HUES6 (cell line): ENCODE data around the gene ACAN.
"Not testable (repeated sequence)": the region's sequence is repeated elsewhere in the genome, so short reads cannot be mapped to it uniquely, and the experiment has no call there.

ENCODE experiments used
- H3K27ac ChIP-seq: 2 replicates; pipeline ENCODE4 v1.7.0; 2013; ENCODE audit warnings: low read depth, mild to moderate bottlenecking, low read length, inconsistent platforms
- H3K27me3 ChIP-seq: 2 replicates; pipeline ENCODE4 v1.6.1; 2013; ENCODE audit warnings: low read length; ENCODE audit not compliant: control insufficient read depth, insufficient read depth
- H3K36me3 ChIP-seq: 2 replicates; pipeline ENCODE4 v1.6.1; 2013; ENCODE audit warnings: low read length; ENCODE audit not compliant: control insufficient read depth, insufficient read depth
- H3K4me1 ChIP-seq: 2 replicates; pipeline ENCODE4 v1.6.1; 2013; ENCODE audit warnings: low read length; ENCODE audit not compliant: control insufficient read depth, insufficient read depth
- H3K4me3 ChIP-seq: 2 replicates; pipeline ENCODE4 v1.5.1; 2013; ENCODE audit warnings: low read depth, low read length
- H3K9ac ChIP-seq: one replicate; pipeline ENCODE4 v1.6.1; 2013; ENCODE audit warnings: mild to moderate bottlenecking, low read length
- H3K9me3 ChIP-seq: 2 replicates; pipeline ENCODE4 v1.6.1; 2013; ENCODE audit warnings: low read depth, low read length; ENCODE audit not compliant: control insufficient read depth, insufficient read depth

ACAN gene

GRCh38 chr15:88909956-88910831 lies 107.0 kb downstream of the ACAN start:
- Histone ChIP-seq H3K27ac (no peak overlapping the region), H3K36me3 (peaks cover 60% of the 10 kb centered on the region), H3K4me1 (peaks cover 21% of the 10 kb centered on the region), H3K27me3 (no peaks in the 10 kb centered on the region), H3K9me3 (no peaks in the 10 kb centered on the region), H3K4me3 (0 out of 2 replicates have a peak overlapping the region, but pooled peaks have one; percentile 84), H3K9ac (no peak overlapping the region)

- no peaks in the 10 kb centered on the region for H3K9me3 ChIP-seq
- peak overlapping the region; percentile 71 for H3K9ac ChIP-seq
- H3K27me3 ChIP-seq = no peaks in the 10 kb centered on the region
- H3K36me3 ChIP-seq = peaks cover 45% of the 10 kb centered on the region
- H3K27ac ChIP-seq = peak overlapping the region; percentile 0; the same call in 1 of the 2 replicates
- peaks cover 19% of the 10 kb centered on the region for H3K4me1 ChIP-seq
- H3K4me3 ChIP-seq = peak overlapping the region; percentile 84
Observed at GRCh38 chr15:88911766-88912118, 108.5 kb downstream of the ACAN start.

- H3K9me3 ChIP-seq = no peaks in the 10 kb centered on the region
- no peaks in the 10 kb centered on the region for H3K27me3 ChIP-seq
- peaks cover 37% of the 10 kb centered on the region for H3K36me3 ChIP-seq
- H3K4me1 ChIP-seq = peaks cover 19% of the 10 kb centered on the region
- peak overlapping the region; percentile 0; the same call in 1 of the 2 replicates for H3K27ac ChIP-seq
- H3K4me3 ChIP-seq = peak overlapping the region; percentile 84
- H3K9ac ChIP-seq = peak overlapping the region; percentile 71
Observed at GRCh38 chr15:88912500-88912921, 109.3 kb downstream of the ACAN start.

- no peaks in the 10 kb centered on the region for H3K27me3 ChIP-seq
- peak within 1 kb of the TSS; percentile 84 for H3K4me3 ChIP-seq
- peaks cover 30% of the 10 kb centered on the region for H3K36me3 ChIP-seq
- H3K4me1 ChIP-seq = peaks cover 19% of the 10 kb centered on the region
- peak within 1 kb of the TSS; percentile 71 for H3K9ac ChIP-seq
- H3K27ac ChIP-seq = peak within 1 kb of the TSS; percentile 0; the same call in 1 of the 2 replicates
- no peaks in the 10 kb centered on the region for H3K9me3 ChIP-seq
Observed at GRCh38 chr15:88913017-88913849, 110.0 kb downstream of the ACAN start, which contains the start of gene MFGE8. Gene MFGE8 (minus strand): TSS chr15:88913379. CDS start chr15:88913319, 60 bp downstream.

GRCh38 chr15:88913850-88914169 lies 110.6 kb downstream of the ACAN start:
- peak overlapping the region; percentile 84 for H3K4me3 ChIP-seq

GRCh38 chr15:88915354-88915753 lies 112.1 kb downstream of the ACAN start:
- no peak overlapping the region for H3K27ac ChIP-seq
- H3K4me1 ChIP-seq = peaks cover 14% of the 10 kb centered on the region
- peaks cover 8% of the 10 kb centered on the region for H3K36me3 ChIP-seq

More at GRCh38 chr15:88913850-88914169, 110.6 kb downstream of the ACAN start:
- Histone ChIP-seq H3K4me1 (peaks cover 19% of the 10 kb centered on the region), H3K27me3 (no peaks in the 10 kb centered on the region), H3K9ac (peak overlapping the region; percentile 71), H3K36me3 (peaks cover 24% of the 10 kb centered on the region), H3K9me3 (no peaks in the 10 kb centered on the region), H3K27ac (0 out of 2 replicates have a peak overlapping the region, but pooled peaks have one; percentile 0)

GRCh38 chr15:88917760-88918159 lies 114.5 kb downstream of the ACAN start:
- no peak overlapping the region for H3K27ac ChIP-seq
- no peaks in the 10 kb centered on the region for H3K4me1 ChIP-seq
- no peaks in the 10 kb centered on the region for H3K36me3 ChIP-seq
- H3K4me3 ChIP-seq = no peak overlapping the region
- H3K9me3 ChIP-seq = no peaks in the 10 kb centered on the region
- no peak overlapping the region for H3K9ac ChIP-seq
- no peaks in the 10 kb centered on the region for H3K27me3 ChIP-seq

More at GRCh38 chr15:88915354-88915753, 112.1 kb downstream of the ACAN start:
- H3K27me3 ChIP-seq = no peaks in the 10 kb centered on the region
- H3K4me3 ChIP-seq = no peak overlapping the region
- no peak overlapping the region for H3K9ac ChIP-seq
- H3K9me3 ChIP-seq = no peaks in the 10 kb centered on the region

- H3K4me3 ChIP-seq = no peak overlapping the region
- H3K4me1 ChIP-seq = no peaks in the 10 kb centered on the region
- no peak overlapping the region for H3K27ac ChIP-seq
- H3K9me3 ChIP-seq = no peaks in the 10 kb centered on the region
- no peaks in the 10 kb centered on the region for H3K36me3 ChIP-seq
- H3K9ac ChIP-seq = no peak overlapping the region
- H3K27me3 ChIP-seq = no peaks in the 10 kb centered on the region
Observed at GRCh38 chr15:88918738-88919137, 115.5 kb downstream of the ACAN start.

GRCh38 chr15:88920186-88920891 lies 117.1 kb downstream of the ACAN start:
- H3K9ac ChIP-seq = no peak overlapping the region
- no peaks in the 10 kb centered on the region for H3K36me3 ChIP-seq
- H3K4me3 ChIP-seq = no peak overlapping the region
- H3K4me1 ChIP-seq = no peaks in the 10 kb centered on the region
- no peak overlapping the region for H3K27ac ChIP-seq
- peaks cover 3% of the 10 kb centered on the region; the same call in 1 of the 2 replicates for H3K9me3 ChIP-seq
- no peaks in the 10 kb centered on the region for H3K27me3 ChIP-seq

GRCh38 chr15:88920892-88921435 lies 117.7 kb downstream of the ACAN start:
- H3K27ac ChIP-seq, H3K4me1 ChIP-seq, H3K27me3 ChIP-seq, H3K9me3 ChIP-seq, H3K36me3 ChIP-seq, H3K9ac ChIP-seq, H3K4me3 ChIP-seq: not testable (repeated sequence)
